ENCODE results near the gene PRDM16.

Gene PRDM16

DNA sequence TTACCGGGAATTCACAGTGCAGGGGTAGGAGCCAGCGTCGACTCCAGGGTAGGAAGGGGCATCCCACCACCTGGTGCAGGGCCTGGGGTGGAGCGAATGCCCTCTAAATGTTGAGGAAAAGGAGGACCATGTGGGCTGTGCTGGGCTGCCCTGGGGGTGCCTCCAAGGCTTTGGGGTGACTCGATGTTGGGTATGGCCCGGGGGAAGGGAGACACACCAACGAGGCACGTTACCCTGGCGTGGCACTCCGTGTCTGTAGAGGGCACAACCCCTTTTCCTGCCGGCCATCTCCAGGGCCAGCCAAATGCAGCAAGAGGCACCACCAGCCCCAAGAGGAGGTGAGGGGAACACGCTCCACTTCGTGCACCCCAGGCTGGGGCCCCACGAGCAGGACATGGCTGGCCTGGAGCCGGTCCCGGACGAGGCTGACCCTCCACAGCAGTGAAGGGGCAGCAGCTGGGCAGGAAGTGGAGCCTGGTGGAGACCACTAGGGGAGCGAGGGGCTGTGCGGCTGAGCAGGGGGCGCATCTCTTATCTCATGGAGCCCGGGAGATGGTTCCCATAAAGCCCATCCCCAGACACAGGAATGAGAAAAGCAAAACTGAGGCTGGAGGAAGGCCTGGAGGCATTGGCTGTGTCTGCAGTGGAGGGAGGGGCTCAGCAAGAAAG lies 36.5 kb upstream of the PRDM16 start:
- no peak for DNase-seq (ENCODE audit: low read depth)

- no peak for DNase-seq (ENCODE audit: low read depth)
These were observed 35.8 kb upstream of the PRDM16 start for GRCh38 chr1:3033040-3033789.

GRCh38 chr1:3033790-3034090 lies 35.3 kb upstream of the PRDM16 start:
- no peak for DNase-seq (ENCODE audit: low read depth)

DNA sequence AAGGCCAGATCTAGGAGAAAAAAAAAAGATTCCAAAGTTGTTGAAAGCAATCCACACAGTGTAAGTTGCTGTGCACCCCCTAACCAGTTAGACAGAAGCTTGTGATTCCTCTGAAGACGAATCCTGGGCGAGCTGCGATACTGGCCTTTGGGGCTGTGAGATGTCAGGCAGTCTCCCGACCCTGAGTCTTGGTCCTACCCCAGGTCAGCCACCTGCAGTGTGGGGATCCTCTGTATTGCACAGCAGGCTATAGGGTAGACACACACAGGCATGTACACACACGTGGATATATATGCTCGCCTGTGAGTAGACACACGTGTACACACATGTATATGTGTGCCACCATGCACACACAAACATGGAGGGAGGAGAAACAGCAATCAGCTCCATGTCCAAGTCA lies 34.8 kb upstream of the PRDM16 start:
- no peak for DNase-seq (ENCODE audit: low read depth)

DNA sequence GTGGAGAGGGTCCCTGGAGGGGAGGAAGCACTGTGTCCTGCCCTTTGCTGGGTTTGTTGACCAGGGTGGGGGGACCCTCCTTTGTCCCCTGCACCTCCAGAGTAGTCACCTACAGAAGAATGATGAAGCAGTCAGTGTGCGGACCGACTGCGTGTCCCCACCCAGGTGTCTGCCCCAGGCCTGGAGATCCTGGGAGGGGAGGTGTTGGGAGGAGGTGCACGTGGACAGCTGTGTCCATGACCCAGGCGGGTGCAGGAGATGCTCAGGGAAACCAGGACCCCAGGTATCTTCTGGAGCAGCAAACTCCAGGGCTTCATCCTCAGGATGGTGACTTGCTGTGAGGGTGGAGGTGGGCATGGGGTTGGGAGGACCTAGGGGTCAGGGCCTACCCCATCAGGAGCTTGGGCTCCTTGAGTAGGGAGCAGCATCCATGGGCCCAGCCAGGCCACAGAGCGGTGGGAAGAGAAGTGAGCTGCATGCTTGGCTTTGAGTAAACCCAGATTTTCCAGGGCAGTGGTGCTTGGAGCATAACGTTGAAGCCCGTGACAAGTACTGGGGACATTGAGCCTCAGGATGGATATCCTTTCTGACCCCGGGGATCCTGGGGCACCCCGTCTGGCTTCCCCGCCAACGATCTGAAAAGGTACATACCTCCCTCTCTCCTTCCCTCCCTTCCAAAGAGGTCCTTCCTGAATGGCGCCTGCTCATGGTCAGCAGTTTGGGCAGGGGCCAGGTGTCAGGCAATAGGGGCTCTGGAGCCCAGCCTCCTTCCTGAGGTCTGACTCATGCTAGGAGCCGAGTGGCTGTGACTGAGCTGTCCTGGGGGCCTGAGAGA lies 34.1 kb upstream of the PRDM16 start:
- DNase-seq (ENCODE audit: low read depth) = no peak

GRCh38 chr1:3035563-3036446 lies 33.2 kb upstream of the PRDM16 start:
- no peak for DNase-seq (ENCODE audit: low read depth)

DNA sequence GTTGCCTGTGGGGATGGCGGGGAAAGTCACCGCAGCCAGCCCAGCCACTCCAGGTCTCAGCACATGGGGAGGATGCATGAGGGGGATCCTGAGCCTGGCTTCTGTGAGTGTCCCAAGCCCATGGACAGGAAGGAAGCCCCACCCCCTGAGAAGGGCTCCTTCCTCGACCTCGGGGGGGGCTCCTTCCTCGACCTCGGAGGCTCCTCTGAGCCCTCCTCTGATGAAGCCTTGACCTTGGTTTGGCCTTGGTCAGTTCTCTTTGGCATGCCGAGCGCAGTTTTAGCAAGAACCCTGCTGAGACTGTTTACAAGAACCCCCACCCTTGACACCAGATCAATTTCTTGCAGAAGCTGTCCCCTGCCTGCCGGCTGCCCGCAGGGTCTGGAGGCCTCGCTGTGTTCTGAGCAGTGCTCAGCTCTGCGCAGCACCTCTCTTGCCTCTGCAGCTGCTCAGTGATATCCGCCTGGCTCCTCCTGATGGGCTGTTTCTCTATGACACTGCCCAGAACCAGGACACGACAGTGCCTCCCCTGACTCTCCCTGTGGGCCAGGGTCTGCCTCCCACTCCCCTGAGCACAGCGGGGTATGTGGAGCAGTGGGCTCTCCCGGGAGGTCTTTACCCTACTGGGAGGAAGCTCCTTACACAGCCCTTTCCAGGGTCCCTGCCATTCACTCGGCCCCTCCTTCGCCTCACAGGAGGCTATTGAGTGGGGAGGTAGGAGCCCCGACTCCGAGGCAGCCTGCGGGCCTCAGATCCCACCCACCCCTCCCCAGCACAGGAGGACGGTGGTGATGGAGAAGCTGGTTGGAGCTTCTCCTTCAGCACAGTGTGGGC lies 32.3 kb upstream of the PRDM16 start:
- no peak for DNase-seq (ENCODE audit: low read depth)

- no peak for DNase-seq (ENCODE audit: low read depth)
These were observed 31.5 kb upstream of the PRDM16 start for GRCh38 chr1:3037281-3038040.

DNA sequence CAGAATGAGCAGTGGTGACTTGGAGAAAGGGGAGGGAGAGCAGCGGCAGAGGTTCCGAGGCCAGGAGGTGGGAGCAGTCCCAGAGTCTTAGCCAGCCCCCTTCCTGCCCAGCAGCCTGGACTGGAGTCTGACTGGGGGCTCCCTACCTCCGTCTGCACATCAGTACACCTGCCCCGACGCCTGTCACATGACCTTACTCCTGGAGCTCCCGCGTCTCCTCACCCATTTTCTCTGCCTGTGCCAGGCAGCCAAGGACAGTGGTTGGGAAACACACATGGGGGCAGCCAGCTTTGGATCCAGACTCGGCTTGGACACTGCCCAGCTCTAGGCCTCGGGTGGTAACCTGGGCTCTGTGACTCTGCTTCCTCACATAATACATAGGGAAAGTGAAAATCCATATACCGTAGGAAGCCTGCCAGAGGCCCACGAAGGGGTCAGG lies 30.9 kb upstream of the PRDM16 start:
- DNase-seq (ENCODE audit: low read depth) = no peak

DNA sequence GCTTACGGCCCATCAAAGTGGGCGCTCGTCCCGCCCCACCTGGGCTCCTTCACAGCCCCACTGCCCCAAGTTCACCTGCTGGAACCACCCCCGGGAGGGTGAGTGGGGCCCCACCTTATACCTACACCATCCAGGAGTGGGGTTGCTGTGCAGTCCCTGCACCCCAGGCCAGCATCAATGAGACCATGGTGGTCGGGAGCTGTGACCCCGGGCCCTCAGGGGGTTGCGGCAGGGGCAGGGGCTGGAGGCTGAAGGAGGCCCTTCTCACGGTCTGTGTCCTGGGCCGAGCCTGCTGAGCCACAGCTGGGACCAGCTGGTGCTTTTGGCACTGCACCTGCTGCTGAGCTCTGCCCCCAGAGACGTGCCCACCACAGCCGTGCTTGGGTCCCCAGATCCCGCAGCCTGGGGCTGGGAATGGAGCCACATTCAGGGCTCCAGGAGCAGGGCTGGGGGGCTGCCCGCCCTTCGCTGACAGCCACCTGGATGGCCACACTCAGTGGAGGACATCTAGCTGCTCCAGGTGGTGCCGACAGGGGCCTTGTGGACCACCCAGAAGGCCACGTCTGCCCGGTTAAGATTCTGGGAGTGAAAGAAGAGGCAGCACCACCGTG lies 30.3 kb upstream of the PRDM16 start:
- no peak for DNase-seq (ENCODE audit: low read depth)

GRCh38 chr1:3040004-3040403 lies 29.0 kb upstream of the PRDM16 start:
- DNase-seq (ENCODE audit: low read depth) = no peak

GRCh38 chr1:3042481-3042880 lies 26.5 kb upstream of the PRDM16 start:
- no peak for DNase-seq (ENCODE audit: low read depth)

GRCh38 chr1:3049164-3049563 lies 19.8 kb upstream of the PRDM16 start:
- DNase-seq (ENCODE audit: low read depth) = no peak

DNA sequence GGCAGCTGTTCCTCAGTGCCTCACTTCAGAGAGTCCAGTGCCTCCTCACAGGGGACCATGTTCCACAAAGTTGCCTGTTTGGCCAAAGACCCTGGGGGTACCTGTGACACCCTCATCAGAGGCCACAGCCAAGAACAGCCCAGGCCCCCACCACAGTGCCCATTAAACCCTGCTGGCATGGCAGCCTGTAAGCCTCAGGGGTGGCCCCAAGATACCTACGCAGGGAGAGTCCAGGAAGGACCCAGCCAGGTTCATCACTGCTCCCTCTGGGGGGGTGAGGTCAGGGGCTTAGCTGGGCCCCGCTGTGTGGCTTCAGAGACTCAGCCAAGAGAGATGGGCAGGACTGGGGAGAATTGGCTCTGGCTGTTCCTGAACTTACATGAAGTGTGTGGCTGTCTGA lies 19.1 kb upstream of the PRDM16 start:
- no peak for DNase-seq (ENCODE audit: low read depth)

GRCh38 chr1:3050603-3051002 lies 18.4 kb upstream of the PRDM16 start:
- DNase-seq (ENCODE audit: low read depth) = no peak

DNA sequence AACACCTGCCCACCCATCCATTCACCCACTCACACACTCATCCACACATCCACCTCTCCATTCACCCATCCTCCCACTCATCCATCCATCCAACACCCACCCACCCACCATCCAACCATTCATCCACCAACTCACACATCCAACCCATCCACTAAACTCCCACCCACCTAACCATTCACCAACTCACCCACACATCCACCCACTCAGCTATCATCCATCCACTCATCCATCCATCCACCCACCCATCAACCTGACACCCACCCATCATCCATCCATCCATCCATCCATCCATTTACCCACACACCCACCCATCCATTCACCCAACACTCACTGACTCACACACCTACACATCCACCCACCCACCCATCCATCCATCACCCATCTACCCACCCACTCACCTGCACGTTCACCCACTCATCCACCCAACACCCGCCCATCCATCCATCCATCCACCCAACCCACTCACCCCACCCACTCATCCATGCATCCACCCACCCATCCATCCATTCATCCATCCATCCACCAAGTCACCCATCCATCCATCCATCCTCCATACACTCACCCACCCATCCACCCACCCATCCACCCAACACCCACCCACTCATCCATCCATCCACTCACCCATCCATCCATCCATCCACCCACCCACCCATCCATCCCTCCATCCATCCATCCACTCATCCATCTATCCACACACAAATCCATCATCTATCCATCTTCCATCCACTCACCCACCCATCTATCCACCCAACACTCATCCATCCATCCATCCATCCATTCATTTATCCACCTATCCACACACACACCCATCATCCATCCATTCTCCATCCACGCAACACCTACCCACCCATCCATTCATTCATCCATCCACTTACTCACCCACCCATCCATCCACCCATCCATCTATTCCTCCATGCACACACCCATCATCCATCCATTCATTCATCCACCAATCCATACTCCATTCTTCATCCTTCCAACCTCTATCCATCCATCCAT lies 17.4 kb upstream of the PRDM16 start:
- DNase-seq (ENCODE audit: low read depth) = no peak

DNA sequence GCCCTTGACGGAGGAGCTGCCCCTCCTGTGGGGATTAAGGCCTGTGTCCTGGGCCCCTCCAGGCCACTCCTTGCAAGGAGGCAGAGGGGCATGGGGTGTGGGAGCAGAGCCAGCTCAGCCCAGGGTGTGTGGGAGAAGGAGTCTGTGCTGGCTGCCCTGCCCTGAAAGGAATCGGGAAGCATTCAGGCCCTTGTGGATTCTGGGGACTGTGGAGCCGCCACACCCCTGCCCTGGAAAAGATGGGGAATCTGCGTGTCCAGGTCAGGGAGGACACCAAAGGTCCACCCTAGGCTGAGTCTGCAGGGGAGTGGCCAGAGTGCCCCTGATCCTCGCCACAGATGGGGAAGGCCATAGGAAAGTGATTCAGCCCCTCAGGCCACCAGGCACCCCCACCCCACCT lies 16.5 kb upstream of the PRDM16 start:
- DNase-seq (ENCODE audit: low read depth) = no peak

DNA sequence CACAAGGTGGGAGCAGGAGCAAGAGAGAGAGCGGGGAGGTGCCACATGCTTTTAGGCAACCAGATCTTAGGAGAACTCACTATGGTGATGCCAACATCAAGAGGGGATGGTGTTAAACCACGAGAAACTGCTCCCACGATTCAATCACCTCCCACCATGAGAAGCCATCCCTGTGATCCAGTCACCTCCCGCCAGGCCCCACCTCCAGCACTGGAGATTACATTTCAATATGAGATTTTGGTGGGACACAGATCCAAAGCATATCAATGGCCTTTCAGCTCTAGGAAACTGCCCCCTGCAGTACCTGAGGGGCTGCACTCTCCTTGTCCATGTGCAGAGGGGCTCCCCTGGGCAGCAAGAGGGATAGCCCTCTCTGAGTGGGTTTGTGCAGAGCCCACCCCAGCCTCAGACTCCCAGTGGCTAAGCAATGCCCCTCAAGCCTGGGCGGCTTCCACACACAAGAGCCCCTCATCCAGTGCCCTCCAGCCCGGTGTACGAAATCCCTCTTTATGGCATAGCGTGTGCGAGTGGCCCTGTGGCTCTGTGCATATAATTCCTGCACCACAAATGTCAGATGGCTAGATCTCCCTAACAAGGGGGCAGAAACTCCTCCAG lies 15.5 kb upstream of the PRDM16 start:
- DNase-seq (ENCODE audit: low read depth) = no peak
